HL-60 (cell line): ENCODE measurements around the gene CDH19.

Experiments
- DNase-seq, 2 experiments: peaks; one replicate each; pipeline ENCODE4 v3.0.0-alpha.2; 2010 to 2020; ENCODE audit warnings: low read depth in 1 of 2, low spot score in 1 of 2
- H3K27ac ChIP-seq: fragments of 250-450 bp; sonication (Bioruptor Pico); replicated peaks from 2 replicates; pipeline ENCODE4 v1.5.1; 2020; ENCODE audit warnings: mild to moderate bottlenecking, moderate library complexity
- H3K27me3 ChIP-seq: fragments of 250-450 bp; sonication (Bioruptor Pico); 2 replicates; pipeline ENCODE4 v1.5.1; 2021; ENCODE audit warnings: mild to moderate bottlenecking, moderate library complexity; ENCODE audit not compliant: insufficient read depth, poor library complexity, severe bottlenecking
- H3K4me3 ChIP-seq: replicated peaks from 2 replicates; pipeline ENCODE4 v1.5.1; 2011; ENCODE audit warnings: mild to moderate bottlenecking, control low read depth, low read length; ENCODE audit not compliant: insufficient read depth
- CTCF ChIP-seq: IDR thresholded peaks from one replicate; pipeline ENCODE4 v1.5.1; 2011; ENCODE audit warnings: low read length, control low read depth, inconsistent platforms; ENCODE audit not compliant: insufficient read depth
- GABPA ChIP-seq: IDR thresholded peaks from 2 replicates; pipeline ENCODE4 v1.6.1; 2012; ENCODE audit warnings: low read depth
- POLR2AphosphoS5 ChIP-seq: IDR thresholded peaks from 2 replicates; pipeline ENCODE4 v1.6.1; 2012; ENCODE audit warnings: low read depth
- SPI1 ChIP-seq: IDR thresholded peaks from 2 replicates; pipeline ENCODE4 v1.6.1; 2012; ENCODE audit warnings: low read depth, mild to moderate bottlenecking, borderline replicate concordance
- TF ChIP-seq, protein P1 (sequence below): IDR thresholded peaks from 2 replicates; pipeline ENCODE4 v1.6.1; 2012; ENCODE audit warnings: low read depth; ENCODE audit not compliant: insufficient replicate concordance

CDH19 gene

DNA sequence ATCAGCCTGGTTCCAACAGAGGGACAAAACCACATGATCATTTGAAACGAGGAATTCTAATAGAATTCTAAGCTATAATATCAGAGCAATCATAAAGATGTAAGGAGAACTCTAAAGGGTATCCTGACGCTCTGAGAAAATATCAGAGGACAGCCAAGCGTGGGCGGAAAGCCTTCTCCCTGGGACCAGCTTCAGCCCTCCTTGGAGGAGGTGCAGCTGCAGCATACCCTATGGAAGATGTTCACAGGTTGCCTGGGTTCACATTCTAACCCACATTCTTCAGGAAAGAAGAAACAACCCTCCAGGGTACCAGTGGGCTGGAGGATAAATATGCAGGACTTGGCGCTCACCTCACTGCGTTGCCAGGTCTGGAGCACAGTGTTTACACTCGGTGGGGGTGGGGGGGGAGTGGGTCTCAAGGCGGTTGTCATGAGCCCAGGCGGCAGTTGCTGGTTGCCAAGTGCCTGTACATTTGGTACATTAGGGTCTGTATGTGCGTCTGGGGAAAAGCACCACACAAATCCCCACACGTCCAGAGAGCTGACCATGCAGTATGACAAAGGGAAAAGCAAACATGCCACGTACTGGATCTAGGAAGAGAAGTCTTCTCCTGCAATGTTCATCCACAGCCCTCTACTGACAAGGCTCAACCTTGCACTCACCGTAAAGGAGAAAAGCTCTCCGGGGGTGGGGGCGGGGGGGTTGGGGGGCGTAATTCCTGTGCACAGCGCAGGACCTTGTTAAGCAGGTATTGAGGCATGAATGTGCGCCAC, 80.5 kb downstream of the CDH19 start:
- TF ChIP-seq CTCF (no peak), SPI1 (no peak), GABPA (no peak), POLR2AphosphoS5 (no peak)
- TF ChIP-seq, protein P1, sequence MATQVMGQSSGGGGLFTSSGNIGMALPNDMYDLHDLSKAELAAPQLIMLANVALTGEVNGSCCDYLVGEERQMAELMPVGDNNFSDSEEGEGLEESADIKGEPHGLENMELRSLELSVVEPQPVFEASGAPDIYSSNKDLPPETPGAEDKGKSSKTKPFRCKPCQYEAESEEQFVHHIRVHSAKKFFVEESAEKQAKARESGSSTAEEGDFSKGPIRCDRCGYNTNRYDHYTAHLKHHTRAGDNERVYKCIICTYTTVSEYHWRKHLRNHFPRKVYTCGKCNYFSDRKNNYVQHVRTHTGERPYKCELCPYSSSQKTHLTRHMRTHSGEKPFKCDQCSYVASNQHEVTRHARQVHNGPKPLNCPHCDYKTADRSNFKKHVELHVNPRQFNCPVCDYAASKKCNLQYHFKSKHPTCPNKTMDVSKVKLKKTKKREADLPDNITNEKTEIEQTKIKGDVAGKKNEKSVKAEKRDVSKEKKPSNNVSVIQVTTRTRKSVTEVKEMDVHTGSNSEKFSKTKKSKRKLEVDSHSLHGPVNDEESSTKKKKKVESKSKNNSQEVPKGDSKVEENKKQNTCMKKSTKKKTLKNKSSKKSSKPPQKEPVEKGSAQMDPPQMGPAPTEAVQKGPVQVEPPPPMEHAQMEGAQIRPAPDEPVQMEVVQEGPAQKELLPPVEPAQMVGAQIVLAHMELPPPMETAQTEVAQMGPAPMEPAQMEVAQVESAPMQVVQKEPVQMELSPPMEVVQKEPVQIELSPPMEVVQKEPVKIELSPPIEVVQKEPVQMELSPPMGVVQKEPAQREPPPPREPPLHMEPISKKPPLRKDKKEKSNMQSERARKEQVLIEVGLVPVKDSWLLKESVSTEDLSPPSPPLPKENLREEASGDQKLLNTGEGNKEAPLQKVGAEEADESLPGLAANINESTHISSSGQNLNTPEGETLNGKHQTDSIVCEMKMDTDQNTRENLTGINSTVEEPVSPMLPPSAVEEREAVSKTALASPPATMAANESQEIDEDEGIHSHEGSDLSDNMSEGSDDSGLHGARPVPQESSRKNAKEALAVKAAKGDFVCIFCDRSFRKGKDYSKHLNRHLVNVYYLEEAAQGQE = no peak
- Histone ChIP-seq H3K27me3 (no peaks in the 10 kb centered on the region), H3K27ac (no peak overlapping the region), H3K4me3 (no peak overlapping the region)
- no peak for DNase-seq

DNA sequence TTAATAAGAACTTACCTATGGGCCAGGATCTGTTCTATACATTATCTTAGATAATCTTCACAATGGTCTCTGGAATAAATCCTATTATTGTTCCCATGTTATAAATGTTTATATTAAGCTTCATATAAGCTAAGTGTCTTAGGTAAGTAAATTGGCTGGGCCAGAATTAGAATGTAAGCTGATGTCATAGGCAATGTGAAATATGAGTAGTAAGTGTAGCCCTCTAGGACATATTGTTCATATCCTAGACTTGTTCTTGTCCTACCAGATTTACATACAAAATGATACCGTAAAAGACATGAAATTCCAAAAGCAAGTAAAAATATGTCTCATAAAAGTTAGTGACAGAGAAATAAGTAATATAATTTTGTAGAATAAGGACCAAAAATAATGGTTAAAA, 89.9 kb downstream of the CDH19 start:
- DNase-seq = no peak
- TF ChIP-seq GABPA = no peak
- no peak for TF ChIP-seq POLR2AphosphoS5
- H3K27ac ChIP-seq = no peak overlapping the region

DNA sequence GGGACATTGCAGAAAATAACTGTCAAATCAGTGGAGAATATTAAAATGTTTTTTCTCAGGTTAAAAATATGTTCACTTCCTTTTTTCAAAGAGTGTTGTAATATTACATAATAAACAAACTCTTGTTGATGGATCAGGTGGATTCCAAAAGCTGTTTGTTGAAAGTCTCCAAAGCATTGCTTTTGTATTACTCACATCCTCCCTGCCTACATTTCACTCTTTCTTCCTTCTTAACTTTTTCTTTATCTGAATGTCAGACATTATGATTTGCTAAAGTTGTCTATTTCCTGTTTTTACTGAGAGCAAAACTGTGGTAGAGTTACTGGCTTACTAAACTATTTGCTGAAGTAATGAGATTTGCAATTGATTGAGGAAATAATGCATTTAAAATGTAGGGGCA, 92.1 kb downstream of the CDH19 start:
- Histone ChIP-seq H3K27ac (no peak overlapping the region), H3K27me3 (no peaks in the 10 kb centered on the region), H3K4me3 (no peak overlapping the region)
- DNase-seq = no peak
- TF ChIP-seq POLR2AphosphoS5 = no peak

More for the DNA sequence above, 89.9 kb downstream of the CDH19 start:
- H3K4me3 ChIP-seq = no peak overlapping the region
- H3K27me3 ChIP-seq = no peaks in the 10 kb centered on the region

- no peak for TF ChIP-seq SPI1
- TF ChIP-seq, protein P1 = no peak
- TF ChIP-seq GABPA = no peak
- TF ChIP-seq CTCF = no peak
- no peak for TF ChIP-seq POLR2AphosphoS5
- no peak for DNase-seq
- H3K27me3 ChIP-seq = no peaks in the 10 kb centered on the region
- H3K27ac ChIP-seq = no peak overlapping the region
- H3K4me3 ChIP-seq = no peak overlapping the region
Observed at GRCh38 chr18:66511289-66511688, 92.6 kb downstream of the CDH19 start.
